ENCODE results near the gene METAP1D.
A peak's percentile ranks its signal among the peaks of the same experiment; 100 is the strongest.

METAP1D gene

DNA sequence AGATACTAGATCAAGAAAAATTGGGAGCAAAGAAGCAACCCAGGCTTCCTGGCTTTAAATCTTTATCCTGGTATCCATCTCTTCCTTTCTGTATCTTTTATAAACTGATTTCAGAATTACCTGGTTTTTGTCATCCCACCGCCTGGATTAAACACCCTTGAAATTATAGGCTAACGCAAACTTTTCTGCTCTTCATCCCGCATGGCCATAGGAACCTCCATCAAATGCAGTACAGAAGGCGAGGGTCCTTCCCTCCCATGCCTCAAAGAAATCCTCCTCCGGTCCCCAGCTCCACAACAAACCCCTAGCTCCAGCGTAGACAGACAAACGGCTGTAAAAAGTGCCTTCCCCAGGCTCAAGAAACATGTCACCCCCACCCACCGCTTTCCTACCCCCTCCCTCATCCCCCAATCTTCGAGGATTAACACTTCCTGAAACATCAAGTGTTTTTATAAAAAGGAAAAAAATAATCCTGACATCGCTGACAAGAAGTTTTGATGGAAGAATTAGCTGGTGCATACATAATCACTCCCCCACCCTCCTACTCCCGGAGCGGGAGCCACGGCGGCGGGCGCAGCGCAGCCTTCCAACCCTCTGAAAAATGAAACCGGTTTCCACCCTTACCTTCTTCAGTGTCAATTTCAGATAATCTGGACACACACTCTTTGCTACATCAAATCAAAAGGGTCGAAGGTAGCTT lies 93.1 kb downstream of the METAP1D start:
- DNase-seq: no peak

DNA sequence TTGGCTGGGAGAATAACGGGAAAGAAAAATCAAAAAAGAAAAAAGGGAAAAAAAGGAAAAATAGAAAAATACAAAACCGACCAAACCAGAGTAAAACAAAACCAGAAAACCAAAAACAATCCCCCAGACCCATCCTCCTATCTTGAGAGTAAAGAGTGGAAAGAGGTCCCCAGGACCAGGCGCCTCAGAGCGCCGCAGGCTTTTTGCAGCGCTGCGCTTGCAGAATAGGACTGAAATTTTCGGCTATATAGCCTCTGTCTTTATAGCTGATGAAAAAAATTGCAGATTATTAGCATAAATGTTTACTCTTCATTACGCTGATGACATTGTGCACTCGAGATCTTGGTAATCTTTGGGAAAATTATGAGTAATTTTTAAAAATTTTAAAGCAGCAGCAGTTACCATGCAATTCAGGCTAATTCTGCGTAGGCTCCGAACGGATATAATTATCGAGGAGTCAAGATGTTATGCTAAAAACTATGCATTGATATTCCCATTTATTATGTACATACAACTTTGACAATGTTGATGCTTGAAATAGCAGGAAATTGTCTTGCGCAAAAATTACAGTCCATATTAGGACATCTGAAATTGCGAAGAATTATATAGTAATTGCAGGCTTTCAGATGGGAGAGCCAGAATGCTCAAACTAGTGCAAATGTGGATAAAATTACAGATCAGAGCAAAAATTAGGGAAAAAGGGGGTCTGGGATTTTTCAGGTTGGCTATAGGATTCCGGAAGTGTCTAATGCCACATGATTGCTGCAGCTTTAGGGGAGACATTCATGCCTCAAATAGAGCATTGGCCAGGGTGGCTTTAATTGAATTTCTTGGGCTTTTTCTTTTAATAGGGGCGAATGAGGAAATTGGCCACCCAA lies 93.9 kb downstream of the METAP1D start:
- DNase-seq: no peak

DNA sequence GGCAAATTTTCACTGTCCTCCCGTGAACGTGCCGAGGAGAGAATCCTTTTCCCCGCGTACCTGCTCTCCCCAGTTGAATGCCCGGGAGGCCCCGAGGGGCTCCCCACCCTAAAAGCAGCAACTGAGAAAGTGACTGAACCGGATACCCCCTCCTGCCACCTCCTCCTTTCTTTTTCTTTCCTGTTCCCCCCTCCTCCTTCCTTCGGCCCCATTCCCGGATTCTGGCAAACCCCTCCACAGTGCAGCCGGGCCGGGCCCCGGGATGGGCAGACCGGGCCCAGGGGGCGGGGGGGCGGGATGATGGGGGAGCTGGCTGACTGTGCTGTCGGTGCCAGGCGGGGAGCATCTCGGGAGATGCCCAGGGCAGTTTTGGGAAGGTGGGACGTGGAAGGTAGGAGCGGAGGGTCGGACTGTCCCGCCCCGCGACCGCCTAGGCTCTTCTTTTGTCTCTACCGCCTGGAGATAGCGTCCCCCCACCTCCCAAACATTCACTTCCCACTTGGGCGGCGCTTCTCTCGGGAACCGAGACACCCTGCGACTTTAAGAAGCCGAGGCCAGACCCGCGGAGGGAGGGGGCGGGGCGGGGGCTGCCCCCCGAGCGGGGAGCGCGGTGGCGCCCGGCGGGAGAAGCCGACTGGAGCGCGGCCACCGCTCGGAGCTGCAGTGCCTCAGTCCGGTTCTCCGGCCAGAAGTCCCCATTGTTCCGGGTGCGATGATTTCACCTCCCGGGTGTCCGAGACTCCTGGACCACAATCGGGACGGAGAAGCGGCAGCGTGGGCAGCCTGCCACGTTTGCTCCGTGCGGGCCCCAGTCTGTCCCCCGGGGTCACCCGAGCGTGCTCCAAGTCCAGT lies 94.8 kb downstream of the METAP1D start:
- DNase-seq: no peak

DNA sequence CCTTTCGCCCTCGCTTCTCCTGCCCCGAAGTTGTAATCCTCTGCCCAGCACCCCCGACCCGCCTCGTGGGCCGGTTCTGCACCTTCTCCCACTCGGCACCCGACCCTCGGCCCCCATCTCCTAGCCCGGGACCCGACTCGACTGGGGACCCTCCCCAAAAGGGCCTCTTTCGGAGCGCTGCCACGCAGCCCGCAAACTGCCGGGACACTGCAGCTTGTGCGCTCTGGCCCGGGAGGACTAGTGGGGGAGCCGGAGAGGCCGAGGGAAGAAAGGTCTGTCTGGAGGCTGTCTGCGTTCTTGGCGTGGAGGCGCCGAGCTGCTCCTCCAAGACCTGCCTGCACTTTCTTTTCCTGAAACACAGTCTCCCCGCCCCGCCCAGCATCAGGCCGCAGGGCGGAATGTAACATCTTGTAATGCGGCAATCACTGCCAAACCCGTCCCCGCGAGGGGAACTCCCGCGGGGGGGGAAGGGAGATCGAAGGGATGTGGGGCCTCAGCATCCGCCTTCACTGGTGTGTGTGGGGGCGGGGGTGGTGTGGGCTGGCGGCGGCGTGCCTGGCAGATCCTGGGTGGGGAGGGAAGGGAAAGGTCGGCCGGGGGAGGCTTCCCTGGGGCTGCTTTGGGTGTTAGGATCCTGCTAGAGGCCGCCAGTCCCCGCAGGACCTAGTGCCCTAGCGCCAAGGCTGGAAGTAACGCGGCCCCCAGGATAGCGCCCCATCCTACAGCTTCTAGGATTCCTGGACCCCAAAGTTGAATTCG lies 95.6 kb downstream of the METAP1D start:
- peak; percentile 64 for DNase-seq

DNA sequence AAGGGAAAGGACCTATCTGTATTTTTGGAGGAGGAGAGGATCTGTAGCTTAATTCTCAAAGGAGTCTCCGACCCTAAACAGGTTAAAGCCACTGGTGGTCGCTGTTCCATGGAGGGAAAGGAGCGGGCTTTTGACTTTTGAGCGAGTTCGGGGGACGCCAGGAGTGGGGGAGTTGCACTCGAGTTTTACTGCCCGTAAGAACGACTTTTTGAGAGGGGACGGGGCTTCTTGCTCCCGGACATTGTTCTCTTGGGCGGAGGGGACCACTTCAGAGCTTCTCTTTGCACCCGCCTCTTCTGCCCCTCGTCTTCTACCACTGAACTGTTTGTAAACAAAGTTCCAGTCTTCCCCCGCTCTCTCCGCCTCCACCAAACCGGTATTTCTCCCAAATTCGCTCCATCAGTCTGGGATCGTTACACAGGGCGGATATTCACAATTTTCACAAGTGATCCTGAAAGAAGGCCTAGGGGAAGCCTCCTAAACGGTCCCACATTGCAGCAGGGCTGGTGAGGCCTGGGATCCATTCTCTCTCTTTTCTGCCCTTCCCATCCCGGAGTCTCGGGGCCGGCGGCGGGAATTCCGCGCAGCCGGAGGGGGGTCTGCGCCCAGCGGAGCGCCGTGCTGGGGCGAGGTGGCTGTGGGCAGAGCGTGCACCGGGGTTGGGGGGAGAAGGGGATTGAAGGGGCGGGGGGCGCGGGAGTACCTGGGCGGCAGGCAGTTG lies 96.3 kb downstream of the METAP1D start:
- no peak for DNase-seq

DNA sequence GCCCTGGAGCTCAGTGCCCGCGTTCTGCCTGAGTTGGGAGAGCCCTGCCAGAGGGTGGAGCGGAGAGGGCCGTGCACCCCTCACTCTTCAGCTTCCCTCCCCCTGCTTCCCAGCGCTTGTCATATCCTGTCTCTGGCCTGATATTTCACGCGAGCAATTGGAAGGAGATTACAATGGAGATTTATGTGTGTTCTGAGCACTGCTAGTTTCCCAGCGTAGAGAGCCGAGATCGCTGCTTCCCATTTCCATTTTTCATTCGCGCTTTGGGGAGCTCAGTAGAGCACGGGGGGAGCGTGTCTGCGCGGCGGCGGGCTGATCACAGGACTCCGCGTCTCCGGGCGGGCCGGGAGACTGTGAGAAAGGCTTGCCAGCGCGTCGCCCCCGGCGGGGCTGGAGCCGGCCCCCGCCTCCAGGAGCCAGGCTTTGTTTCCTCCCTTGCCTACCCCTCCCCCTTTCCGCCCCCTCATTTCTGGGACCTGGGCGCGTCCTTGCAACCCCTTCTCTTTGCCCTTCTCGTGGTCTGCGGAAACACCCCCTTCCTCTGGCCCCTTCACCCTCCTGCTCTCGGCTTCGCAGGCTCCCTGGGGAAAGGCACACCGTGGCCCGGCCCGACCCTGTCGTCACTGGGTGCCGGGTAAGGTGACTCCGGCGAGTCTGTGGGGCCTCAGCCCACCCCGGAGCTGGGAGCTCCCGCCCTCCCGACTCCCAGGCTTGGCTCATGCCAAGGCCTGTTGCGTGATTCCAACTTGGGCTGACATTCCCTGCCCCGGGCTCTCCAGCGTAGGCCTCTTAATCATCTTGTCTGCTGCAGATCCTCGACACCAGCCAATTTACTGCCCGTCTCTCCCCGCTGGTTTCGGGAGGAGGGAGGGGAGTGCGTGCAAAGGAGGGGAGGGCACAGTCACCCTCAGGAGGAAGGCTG lies 97.1 kb downstream of the METAP1D start:
- no peak for DNase-seq

DNA sequence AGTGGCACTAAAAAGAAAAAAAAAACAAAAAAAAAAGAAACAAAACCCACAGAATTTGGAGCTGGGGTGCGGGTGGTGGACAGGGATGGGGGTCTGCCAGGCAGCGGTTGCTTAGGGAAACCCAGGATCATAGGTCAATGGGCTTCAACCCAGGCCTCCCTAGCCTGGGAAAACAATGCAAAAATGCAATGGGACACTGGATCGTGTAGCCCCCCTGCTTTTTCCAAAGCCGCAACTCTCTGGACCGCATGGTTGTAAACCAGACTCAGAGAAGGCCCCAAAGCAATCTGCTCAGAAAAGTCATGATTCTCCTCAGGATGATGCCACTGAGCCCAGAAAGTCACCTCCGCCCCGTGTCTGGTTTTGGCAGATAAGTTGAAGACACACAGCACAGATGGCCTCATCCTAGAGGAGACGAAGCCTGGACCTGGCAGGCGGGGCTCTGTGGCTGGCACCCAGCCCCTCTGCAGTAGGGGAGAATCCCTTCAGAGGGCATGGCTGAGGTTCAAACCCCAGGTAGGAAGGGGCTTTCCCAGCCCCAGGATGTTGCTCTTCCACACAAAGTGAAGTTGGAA lies 97.9 kb downstream of the METAP1D start:
- DNase-seq: no peak

DNA sequence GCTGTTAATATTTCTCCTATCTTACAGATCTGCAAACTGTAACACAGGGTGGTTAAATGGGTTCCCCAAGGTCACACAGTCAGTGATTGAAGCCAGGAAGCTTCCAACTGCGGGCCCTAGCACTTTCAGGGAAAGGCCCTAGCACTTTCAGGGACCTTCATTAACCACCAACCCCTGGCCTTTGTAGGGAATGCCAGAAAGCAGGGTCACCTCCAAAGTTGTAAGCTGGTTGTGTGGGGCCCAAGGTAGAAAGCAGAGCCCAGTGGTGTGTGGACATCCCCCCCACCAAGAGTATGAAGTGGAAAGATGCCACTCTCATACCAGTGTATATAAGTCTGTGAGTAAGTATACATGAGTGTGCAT lies 98.5 kb downstream of the METAP1D start:
- no peak for DNase-seq

DNA sequence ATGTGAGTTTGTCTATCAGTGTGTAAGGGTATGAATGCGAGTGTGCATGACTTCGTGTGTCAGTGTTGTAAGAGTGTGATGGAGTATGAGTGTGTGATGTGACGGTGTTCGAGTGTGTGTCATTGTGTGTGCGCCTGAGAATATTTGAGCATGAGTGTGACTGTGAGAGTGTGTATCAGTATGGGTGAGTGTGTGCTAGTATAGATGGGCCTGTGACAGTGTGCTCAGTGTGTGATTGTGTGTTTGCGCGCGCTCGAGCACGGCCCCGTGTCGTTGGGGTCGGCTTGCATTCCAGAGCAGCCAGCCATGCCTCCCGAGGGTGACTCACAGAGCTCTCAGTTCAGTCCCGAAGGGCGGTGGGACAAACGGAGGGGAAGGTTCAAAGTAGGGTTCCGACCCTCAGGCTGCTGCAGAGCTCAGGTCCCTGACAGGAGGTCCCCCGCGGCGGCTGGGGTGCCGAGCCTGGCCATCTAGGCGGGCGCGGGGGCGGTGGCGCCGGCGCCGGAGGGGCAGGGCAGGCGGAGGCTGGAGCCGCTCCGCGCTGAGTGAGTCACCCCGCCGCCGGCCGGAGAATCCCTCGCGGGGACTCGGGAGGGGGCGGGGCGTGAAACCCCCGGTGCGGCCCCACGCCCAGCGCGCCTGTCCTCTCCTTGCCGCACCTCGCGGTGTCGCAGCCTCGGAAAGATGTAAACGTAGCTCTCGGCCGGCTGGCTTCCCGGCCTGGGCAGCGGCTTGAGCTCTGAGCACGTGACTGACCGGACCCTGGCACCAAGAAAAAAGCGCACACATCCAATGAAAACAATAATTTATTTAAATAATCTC lies 99.1 kb downstream of the METAP1D start:
- DNase-seq: no peak

DNA sequence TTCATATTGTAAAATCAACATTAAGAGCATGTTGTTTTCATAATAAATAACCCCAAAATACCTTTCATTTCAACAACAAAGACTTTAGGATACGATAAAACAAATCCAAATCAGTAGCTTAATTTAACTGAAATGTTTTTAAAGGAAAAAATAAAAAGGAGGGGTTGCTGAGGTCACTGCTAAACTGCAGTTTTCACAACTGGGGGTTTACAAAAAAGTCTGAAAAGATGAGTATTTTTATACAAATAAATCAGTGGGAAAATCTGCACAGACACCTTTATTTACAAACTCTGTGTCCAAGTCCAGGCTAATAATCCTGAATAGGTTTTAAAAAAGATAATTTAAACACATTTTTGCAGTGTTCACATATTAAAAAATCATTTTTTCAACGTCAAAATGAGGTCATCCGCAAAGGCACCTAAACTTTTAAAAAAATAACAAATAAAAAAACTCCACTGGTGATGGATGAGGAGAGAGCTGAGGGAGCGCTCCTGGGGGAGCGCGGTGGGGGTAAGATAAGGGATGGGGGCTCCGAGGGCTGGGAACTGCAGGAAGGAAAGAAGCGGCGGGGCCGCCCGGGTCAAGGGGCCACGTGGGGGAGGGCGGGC lies 99.8 kb downstream of the METAP1D start:
- DNase-seq: no peak

DNA sequence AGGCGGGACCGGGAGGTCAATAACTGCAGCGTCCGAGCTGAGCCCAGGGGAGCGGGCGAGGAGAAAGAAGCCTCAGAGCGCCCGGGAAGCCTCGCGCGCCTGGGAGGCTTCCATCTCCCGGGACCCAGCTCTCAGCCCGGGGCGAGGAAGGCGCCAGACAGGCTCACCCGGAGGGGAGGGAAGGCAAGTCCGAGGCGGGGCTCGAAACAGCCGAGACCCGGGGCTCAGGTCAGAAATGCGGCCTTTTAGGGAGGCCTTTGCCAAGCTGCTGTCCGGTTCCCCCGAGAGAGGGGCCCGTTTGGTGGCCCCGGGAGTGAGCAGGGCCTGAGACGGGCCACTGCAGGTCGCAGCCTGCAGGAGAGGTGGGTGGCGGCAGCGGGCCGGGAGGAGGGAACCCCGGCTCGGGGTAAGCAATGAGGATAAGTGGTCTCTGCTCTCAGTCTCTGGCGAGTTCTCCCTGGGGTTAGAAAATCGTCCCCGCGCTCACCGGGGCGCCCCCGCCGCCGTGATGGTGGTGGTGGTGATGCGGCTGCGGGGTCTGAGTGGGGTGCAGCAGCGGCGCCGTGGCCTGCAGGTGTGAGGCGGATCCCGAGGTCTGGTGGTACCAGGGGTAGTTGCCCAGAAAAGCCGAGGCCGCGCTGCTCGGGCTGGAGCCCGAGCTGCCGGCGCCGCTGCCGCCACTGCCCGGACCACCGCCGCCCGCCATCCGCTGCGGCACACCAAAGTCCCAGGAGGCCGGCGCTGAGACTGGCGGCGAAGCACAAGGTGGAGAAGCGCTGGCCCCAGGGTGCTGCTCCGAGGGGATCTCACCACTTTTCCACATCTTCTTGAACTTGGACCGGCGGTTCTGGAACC lies 100.6 kb downstream of the METAP1D start:
- no peak for DNase-seq

DNA sequence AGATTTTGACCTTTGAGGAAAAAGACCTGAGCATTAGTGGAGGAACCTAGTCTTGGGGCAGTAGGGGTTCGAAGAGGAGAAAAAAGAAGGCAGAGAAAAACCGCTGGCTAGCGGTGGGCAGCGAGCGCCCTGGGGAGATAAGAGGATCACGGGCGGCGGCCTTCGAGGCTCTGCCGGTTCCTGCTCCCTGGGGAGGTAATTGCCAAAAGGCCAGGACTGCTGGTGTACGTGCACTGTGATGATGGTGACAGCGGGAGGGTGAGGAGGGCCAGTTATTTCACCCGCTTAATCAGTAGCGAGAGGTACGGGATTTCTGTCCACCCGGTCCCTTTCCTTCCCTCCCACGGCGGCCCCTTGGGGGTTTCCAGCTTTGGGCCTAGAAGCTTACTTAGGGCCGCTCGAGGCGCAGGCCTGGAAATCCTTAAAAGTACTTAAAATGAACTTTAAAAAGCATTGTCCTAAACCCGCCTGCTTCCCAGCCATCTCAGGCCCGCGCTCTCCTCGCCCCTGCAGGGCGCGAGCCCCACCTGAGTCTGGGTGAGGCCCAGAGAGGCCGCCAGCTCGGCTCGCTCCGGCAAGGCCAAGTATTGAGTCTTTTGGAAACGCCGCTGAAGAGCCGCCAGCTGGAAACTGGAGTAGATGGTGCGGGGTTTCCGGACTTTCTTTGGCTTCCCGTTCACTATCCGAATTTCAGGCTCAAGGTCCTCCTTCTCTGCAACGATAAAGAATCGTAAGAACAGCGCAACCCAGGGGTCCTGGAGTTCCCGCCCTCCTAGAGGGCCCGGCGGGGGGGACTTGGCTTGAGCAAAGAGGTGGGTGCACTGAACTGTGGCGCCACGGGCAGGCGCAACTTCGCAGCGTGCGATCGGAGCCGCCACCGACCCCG lies 101.4 kb downstream of the METAP1D start:
- no peak for DNase-seq

DNA sequence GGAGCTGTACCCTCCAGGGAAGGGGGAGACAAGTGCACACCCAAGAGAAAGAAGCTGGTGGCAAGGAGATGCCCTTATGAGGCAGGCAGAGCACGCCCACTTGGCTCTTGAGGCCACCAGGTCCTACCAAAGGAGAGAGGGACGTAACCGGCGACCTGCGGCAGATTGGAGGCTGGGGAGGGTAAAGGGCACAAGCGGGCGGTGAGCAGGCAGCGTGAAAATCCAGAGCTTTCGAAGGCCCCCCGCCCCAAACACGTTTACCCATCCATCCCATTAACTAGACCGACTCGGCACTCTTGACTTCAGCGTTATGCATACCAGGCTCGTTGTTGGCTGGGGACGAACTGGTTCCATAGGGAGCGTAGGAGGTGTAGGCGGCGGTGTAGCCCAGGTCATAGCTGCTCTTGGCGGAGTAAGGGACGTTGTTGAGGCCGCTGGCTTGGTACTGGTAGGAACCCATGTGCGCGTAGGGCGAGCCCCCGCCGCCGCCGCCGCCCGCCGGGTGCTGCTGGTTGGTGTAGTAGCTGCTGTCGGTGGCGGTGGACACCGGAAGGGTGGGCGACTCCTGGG lies 102.2 kb downstream of the METAP1D start:
- no peak for DNase-seq

DNA sequence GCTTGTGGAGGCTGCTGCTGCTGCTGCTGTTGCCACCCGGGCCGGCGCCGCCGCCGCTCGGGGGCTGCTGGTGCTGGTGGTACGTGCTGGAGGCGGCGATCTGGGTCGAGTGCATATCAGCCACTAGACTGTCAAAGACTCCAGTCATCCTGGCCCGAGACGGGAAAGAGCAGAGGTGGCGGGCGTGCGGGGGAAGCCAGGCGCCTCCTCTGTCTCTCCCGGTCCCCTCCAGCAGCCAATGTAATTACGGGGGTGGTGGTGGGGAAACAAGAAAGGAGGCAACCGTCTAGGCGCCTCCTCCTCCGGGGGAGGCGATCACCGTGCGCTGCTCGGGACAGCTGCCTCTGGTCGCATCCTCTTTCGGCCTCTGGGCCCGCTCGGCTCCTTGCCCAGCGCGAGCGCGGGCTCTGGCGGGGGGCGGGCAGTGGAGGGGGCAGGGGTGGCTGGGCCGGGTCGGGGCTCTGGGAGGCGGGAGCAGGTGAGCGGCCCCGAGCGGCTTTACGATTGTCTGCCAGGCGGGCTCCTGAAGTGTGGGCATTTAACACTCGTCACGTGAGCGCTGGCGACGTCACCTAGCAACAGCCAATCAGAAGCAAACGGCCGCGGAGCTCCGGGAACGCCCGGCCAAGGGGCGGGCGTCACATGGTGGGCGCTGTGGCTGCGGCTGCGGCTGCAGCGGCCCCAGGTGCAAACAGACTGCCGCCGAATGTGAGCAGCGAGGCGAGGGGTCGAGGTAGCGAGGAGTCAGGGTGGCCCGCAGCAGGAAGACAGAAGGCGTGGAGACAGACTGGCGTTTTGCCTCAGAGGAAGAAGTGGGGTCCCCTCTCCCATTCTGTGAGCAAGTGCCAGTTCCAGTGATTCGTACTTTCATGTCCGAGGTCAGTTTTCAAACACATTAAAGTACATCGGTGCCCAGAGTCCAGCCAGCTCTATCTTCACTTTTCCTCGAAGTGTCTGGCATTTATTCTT lies 102.9 kb downstream of the METAP1D start, which contains the start of gene DLX2:
Gene DLX2 (minus strand): TSS at position 510 of the 969 bp plus-strand sequence. CDS start 362 bp downstream, at position 148.
- DNase-seq: no peak

All from effector CD4-positive, alpha-beta T cell (primary cell).